Fibroblast of villous mesenchyme (primary cell): ENCODE data around the gene NSG1. TPM values are rescaled to one million over a fixed set of nuclear protein-coding genes. Genes with fewer than 3 reads are reported as not detected.
"Not testable (repeated sequence)": the region's sequence is repeated elsewhere in the genome, so short reads cannot be mapped to it uniquely, and the experiment has no call there.

Experiments
- DNase-seq: peaks from one replicate; pipeline ENCODE4 v3.0.0-alpha.2; 2010; ENCODE audit warnings: low read depth
- H3K4me3 ChIP-seq: 2 replicates; pipeline ENCODE4 v1.5.1; 2011; ENCODE audit warnings: low read depth, mild to moderate bottlenecking, low read length
- total RNA-seq: library from RNA; depleted of rRNA; stranded (reverse); fragments of >200 nt; gene quantifications from 2 replicates; pipeline ENCODE4 v1.2.3, GENCODE V29; 2012
- TF ChIP-seq, protein P1 (sequence below): IDR thresholded peaks from 2 replicates; pipeline ENCODE4 v1.5.1; 2012; ENCODE audit warnings: low read depth, mild to moderate bottlenecking, low read length; ENCODE audit not compliant: insufficient read depth

NSG1 gene
- total RNA-seq, 1 donor, result 0.86 TPM

- H3K4me3 ChIP-seq, result no peak overlapping the region
- no peak for DNase-seq
- TF ChIP-seq, protein P1, sequence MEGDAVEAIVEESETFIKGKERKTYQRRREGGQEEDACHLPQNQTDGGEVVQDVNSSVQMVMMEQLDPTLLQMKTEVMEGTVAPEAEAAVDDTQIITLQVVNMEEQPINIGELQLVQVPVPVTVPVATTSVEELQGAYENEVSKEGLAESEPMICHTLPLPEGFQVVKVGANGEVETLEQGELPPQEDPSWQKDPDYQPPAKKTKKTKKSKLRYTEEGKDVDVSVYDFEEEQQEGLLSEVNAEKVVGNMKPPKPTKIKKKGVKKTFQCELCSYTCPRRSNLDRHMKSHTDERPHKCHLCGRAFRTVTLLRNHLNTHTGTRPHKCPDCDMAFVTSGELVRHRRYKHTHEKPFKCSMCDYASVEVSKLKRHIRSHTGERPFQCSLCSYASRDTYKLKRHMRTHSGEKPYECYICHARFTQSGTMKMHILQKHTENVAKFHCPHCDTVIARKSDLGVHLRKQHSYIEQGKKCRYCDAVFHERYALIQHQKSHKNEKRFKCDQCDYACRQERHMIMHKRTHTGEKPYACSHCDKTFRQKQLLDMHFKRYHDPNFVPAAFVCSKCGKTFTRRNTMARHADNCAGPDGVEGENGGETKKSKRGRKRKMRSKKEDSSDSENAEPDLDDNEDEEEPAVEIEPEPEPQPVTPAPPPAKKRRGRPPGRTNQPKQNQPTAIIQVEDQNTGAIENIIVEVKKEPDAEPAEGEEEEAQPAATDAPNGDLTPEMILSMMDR, result no peak
These were observed 39.3 kb upstream of the NSG1 start for GRCh38 chr4:4347585-4347984.

- H3K4me3 ChIP-seq, DNase-seq: not testable (repeated sequence)
These were observed 38.3 kb upstream of the NSG1 start for GRCh38 chr4:4348585-4348984.

GRCh38 chr4:4349867-4350266, 37.0 kb upstream of the NSG1 start:
- no peak overlapping the region for H3K4me3 ChIP-seq
- TF ChIP-seq, protein P1, result no peak
- no peak for DNase-seq

GRCh38 chr4:4350909-4351308, 36.0 kb upstream of the NSG1 start:
- no peak overlapping the region for H3K4me3 ChIP-seq
- TF ChIP-seq, protein P1, result no peak
- no peak for DNase-seq

GRCh38 chr4:4355302-4355701, 31.6 kb upstream of the NSG1 start:
- TF ChIP-seq, protein P1, result no peak
- no peak overlapping the region for H3K4me3 ChIP-seq
- DNase-seq, result no peak

DNA sequence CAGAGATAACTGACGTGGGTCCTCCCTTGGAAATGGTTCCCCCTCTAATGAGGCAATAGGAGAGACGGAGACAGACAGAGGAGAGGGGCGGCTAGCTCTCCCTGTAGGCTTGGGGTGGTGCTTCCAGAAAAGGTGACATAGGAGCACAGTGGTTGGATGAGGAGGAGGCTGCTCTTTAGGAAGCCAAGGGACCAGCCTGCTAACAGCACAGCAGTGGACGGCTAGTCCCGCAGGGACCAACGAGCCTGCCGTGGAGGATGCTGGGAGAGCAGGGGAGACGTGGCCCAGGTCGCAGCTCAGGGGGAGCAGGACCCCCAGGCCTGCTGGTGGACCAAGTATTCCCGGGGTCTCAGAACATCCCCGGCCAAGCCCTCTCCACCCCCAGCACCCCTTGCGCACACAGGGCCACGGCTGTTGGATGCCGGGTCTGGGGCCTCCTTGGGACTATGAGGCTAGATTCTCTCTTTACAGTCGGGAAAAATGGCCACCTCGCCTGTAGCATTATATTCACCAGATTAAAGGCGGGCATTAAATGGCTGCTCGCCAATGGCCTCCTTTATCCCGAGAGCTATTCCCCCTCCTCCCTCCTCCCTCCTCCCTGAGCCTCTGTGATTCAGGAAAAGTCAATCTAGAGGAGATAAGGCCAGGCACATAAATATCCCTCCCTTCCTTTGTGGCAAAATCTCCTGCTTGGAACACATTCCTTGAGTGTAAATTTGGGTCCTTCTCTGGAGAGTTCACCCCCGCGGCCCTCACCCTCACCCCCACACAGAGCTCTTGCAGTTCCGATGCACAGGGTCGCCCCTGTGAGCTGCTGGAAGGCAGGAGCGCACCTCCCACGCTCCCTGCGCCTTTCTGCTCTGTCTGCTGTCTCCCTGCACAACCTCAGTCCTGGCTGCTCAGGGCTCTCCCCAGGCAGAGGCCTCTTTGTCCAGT, 30.5 kb upstream of the NSG1 start:
- DNase-seq, result peak; percentile 5
- TF ChIP-seq, protein P1, result no peak
- H3K4me3 ChIP-seq, result no peak overlapping the region

DNA sequence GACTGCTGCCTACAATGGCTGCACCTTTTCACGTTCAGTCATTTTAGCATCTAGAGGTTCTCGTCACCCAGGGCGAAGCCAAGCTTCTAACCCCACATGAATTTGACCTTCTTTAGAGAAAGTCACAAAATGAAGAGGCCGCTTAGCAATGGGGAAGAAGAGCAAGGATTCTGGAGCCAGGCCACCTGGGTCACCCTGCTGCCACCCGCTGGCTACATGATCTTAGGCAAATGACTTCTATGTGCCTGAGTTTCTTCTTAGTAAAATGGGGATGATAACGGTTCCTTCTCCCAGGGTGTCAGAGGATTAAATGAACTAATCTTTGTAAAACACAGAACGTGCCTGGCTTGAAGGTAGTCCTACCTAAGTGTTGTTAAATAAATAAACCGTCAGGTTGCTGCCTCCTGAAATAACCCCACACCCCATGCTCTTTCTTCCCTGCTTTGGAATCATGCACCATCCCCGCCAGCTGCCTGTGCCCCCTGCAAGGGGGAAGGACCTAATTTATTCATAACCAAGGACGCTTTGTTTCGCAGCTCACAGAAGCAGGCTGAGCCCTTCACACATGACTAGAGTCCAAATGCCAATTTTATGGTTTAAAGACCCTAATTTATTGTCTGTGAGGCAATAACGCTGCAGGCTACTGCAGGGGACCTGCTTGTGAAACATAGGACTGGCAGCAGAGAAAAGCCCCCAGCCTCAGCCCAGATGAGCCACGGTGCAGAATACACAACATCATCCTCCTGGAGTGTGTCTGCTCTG, 28.6 kb upstream of the NSG1 start:
- no peak for DNase-seq
- TF ChIP-seq, protein P1, result no peak
- H3K4me3 ChIP-seq, result no peak overlapping the region
